Lower leg skin (tissue), 3 donors: Measurements from ENCODE around the gene CD7.
A peak's percentile ranks its signal among the peaks of the same experiment; 100 is the strongest.

Experiments used
- POLR2A ChIP-seq, 2 donors: fragments of 450-650 bp; IDR thresholded peaks; one replicate each; pipeline ENCODE4 v1.6.1; 2016 to 2017; ENCODE audit warnings: antibody characterized with exemption in 2 of 2, mild to moderate bottlenecking in 1 of 2, moderate library complexity in 1 of 2
- TF ChIP-seq, protein P1 (sequence below), 3 donors: fragments of 450-650 bp; IDR thresholded peaks; one replicate each; pipeline ENCODE4 v1.5.1; 2016; ENCODE audit warnings: antibody characterized with exemption in 3 of 3, mild to moderate bottlenecking in 3 of 3, moderate library complexity in 2 of 3

DNA sequence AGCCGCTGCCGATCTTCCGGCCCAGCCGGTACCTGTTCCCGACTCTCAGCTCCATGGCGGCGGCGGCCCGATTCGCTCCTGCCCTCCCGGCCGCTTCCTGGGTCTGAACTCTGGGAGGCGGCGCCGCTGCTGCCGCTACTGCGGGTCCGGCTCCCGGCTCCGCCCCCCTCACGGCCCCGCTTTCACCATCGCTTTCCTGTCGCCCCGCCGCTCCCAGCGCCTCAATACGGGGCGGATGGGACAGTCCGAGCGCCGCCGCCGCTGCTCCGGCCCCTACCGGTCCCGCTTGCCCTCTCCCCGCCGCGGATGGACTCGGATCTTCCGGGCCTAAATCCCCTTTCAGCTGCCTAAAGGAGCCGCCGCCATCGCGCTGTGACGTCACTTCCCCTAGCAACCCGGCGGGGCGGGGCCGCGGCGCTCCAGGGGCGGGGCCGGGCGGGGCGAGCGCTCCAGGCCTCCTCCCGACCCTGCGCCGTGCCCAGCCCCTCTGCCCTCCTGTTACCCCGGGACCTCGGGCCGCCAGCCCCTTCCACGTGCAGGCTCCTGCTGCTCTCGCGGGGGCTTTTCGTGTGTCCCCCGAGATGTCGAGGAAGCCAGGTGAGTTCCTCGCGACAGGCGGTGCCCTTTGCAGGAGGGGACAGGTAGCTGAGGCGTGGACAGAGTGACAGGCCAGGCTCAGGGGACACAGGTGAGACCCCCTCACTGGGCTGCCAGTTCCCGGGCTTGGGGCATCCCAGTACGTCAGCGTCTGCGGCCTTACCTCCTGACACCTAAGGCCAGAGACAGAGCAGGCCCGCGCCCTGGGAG lies 43.9 kb downstream of the CD7 start, which contains the start of gene CSNK1D:
- TF ChIP-seq, protein P1, sequence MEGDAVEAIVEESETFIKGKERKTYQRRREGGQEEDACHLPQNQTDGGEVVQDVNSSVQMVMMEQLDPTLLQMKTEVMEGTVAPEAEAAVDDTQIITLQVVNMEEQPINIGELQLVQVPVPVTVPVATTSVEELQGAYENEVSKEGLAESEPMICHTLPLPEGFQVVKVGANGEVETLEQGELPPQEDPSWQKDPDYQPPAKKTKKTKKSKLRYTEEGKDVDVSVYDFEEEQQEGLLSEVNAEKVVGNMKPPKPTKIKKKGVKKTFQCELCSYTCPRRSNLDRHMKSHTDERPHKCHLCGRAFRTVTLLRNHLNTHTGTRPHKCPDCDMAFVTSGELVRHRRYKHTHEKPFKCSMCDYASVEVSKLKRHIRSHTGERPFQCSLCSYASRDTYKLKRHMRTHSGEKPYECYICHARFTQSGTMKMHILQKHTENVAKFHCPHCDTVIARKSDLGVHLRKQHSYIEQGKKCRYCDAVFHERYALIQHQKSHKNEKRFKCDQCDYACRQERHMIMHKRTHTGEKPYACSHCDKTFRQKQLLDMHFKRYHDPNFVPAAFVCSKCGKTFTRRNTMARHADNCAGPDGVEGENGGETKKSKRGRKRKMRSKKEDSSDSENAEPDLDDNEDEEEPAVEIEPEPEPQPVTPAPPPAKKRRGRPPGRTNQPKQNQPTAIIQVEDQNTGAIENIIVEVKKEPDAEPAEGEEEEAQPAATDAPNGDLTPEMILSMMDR (IDR thresholded peaks at IDR 0.05), result no peak
- peak in 1 of 2 donors; percentile 30 for TF ChIP-seq POLR2A (IDR thresholded peaks at IDR 0.05)
